OCI-LY7 (cell line): ENCODE measurements around the gene MGME1. TPM values are rescaled to one million over a fixed set of nuclear protein-coding genes. Genes with fewer than 3 reads are reported as not detected.
A peak's percentile ranks its signal among the peaks of the same experiment; 100 is the strongest.

Experiments
- BruUV-seq: library from RNA; stranded (reverse); fragments of 400-500 nt; replicated peaks from 2 replicates; lab custom pipeline; 2021; lab: Mats Ljungman, UMichigan
- CTCF ChIA-PET: fragments of 300-600 bp; sonication (Branson Sonifier 250); formaldehyde crosslinking; loops from one replicate; lab custom pipeline; 2022; ENCODE audit warnings: antibody characterized with exemption; ENCODE audit not compliant: unreplicated experiment; lab: Charles Lee
- POLR2A ChIA-PET: fragments of 300-600 bp; sonication (Branson Sonifier 250); formaldehyde crosslinking; loops from one replicate; lab custom pipeline; 2022; ENCODE audit warnings: antibody characterized with exemption; lab: Charles Lee
- DNase-seq: peaks from one replicate; pipeline ENCODE4 v3.0.0-alpha.2; 2015; ENCODE audit warnings: low spot score
- H2AFZ ChIP-seq: fragments of 200-600 bp; sonication (generic), shearing (Covaris generic); 2 replicates; pipeline ENCODE4 v1.6.1; 2014; ENCODE audit warnings: mild to moderate bottlenecking, antibody characterized with exemption, low read length, moderate library complexity
- H3K27ac ChIP-seq: fragments of 200-600 bp; sonication (generic); 2 replicates; pipeline ENCODE4 v1.5.1; 2014; ENCODE audit warnings: mixed run types, low read depth, mild to moderate bottlenecking, moderate library complexity, low read length, inconsistent platforms; ENCODE audit not compliant: poor library complexity, severe bottlenecking
- H3K36me3 ChIP-seq: fragments of 200-600 bp; sonication (generic); 2 replicates; pipeline ENCODE4 v1.6.1; 2014; ENCODE audit warnings: mild to moderate bottlenecking, antibody characterized with exemption, low read length, moderate library complexity, mixed read lengths; ENCODE audit not compliant: insufficient read depth
- H3K4me1 ChIP-seq: fragments of 200-600 bp; sonication (generic); 2 replicates; pipeline ENCODE4 v1.5.1; 2014; ENCODE audit warnings: mild to moderate bottlenecking, low read length; ENCODE audit not compliant: insufficient read depth, poor library complexity, severe bottlenecking
- H3K4me2 ChIP-seq: fragments of 200-600 bp; sonication (generic); 2 replicates; pipeline ENCODE4 v1.6.1; 2014; ENCODE audit warnings: mild to moderate bottlenecking, low read length
- H3K4me3 ChIP-seq: fragments of 200-600 bp; sonication (generic); 2 replicates; pipeline ENCODE4 v1.5.1; 2014; ENCODE audit warnings: mild to moderate bottlenecking, low read depth, low read length; ENCODE audit not compliant: poor library complexity, severe bottlenecking
- H3K79me2 ChIP-seq: fragments of 200-600 bp; sonication (generic); 2 replicates; pipeline ENCODE4 v1.6.1; 2016; ENCODE audit warnings: low read depth, mild to moderate bottlenecking, low read length, moderate library complexity, mixed read lengths; ENCODE audit not compliant: insufficient read depth
- H3K9me2 ChIP-seq: fragments of 200-600 bp; sonication (generic); 2 replicates; pipeline ENCODE4 v1.6.1; 2016; ENCODE audit warnings: mild to moderate bottlenecking, low read length, mixed read lengths; ENCODE audit not compliant: insufficient read depth
- H3K9me3 ChIP-seq: fragments of 200-600 bp; sonication (generic); 2 replicates; pipeline ENCODE4 v1.6.1; 2014; ENCODE audit warnings: mild to moderate bottlenecking, mixed run types, low read length, mixed read lengths
- H4K20me1 ChIP-seq: fragments of 200-600 bp; sonication (generic); 2 replicates; pipeline ENCODE4 v1.6.1; 2014; ENCODE audit warnings: mild to moderate bottlenecking, antibody characterized with exemption, low read length, moderate library complexity, mixed read lengths; ENCODE audit not compliant: insufficient read depth
- CTCF ChIP-seq: fragments of 200-600 bp; sonication (generic); conservative IDR thresholded peaks from 2 replicates; pipeline ENCODE4 v1.5.1; 2014; ENCODE audit warnings: mild to moderate bottlenecking, antibody characterized with exemption, low read length, moderate library complexity, mixed read lengths
- EZH2phosphoT487 ChIP-seq: fragments of 200-600 bp; sonication (generic); IDR thresholded peaks from 2 replicates; pipeline ENCODE4 v1.6.1; 2018; ENCODE audit warnings: low read depth, borderline replicate concordance, mild to moderate bottlenecking, mixed run types, antibody characterized with exemption, low read length, moderate library complexity, mixed read lengths
- intact Hi-C: fragments of 100-400 bp; cut with micrococcal nuclease; formaldehyde crosslinking; loops from one replicate; pipeline ENCODE4 v1.10.0; 2022; ENCODE audit not compliant: unreplicated experiment
- total RNA-seq, 2 experiments: library from RNA; depleted of rRNA in 1 of 2; stranded (reverse); fragments of >200 nt in 1 of 2; shearing (Covaris generic) in 1 of 2; gene quantifications; 2 replicates each; pipeline ENCODE4 v1.2.3, GENCODE V29; 2014 to 2022

Gene MGME1
- total RNA-seq, 2 experiments from 2014 or later: 46.6 to 80.1 TPM

- no peak for TF ChIP-seq EZH2phosphoT487
- no peak for TF ChIP-seq CTCF
- Histone ChIP-seq H3K9me3 (no peaks in the 10 kb centered on the region), H3K79me2 (peaks cover 96% of the 10 kb centered on the region), H3K9me2 (no peaks in the 10 kb centered on the region), H3K4me3 (peak overlapping the region; percentile 97), H3K36me3 (peaks cover 87% of the 10 kb centered on the region), H3K4me2 (peak overlapping the region; percentile 92), H3K27ac (peak overlapping the region; percentile 95), H4K20me1 (peaks cover 59% of the 10 kb centered on the region), H2AFZ (no peak overlapping the region), H3K4me1 (peaks cover 32% of the 10 kb centered on the region)
- ChIA-PET POLR2A (interaction anchor here (0.5 to 4.0 kb wide), 5 partner anchors 11 to 1816 kb away, joined by 3 to 47 read pairs (median 10); no protein-coding TSS in a partner anchor), CTCF (no interaction called here)
- intact Hi-C loops: loop anchor here (5.0 to 10.0 kb wide), 2 partner anchors 110 to 537 kb away; partner anchors contain the start of gene SEC23B
- peak; percentile 78 for DNase-seq
- TSS peak; percentile 59 for BruUV-seq
Measured at GRCh38 chr20:17967521-17968365, 1.1 kb upstream of the MGME1 start.

GRCh38 chr20:17969278-17969883 is 563 bp downstream of the MGME1 start:
- Histone ChIP-seq H3K9me2 (no peaks in the 10 kb centered on the region), H3K4me3 (peak overlapping the region; percentile 97), H3K79me2 (peaks cover 96% of the 10 kb centered on the region), H3K4me1 (peaks cover 25% of the 10 kb centered on the region), H3K4me2 (peak overlapping the region; percentile 94), H4K20me1 (peaks cover 43% of the 10 kb centered on the region), H2AFZ (peak overlapping the region; percentile 31; the same call in 1 of the 2 replicates), H3K27ac (peak overlapping the region; percentile 95), H3K36me3 (peaks cover 79% of the 10 kb centered on the region), H3K9me3 (no peaks in the 10 kb centered on the region)
- intact Hi-C loops: loop anchor here (5.0 to 10.0 kb wide), 2 partner anchors 112 to 535 kb away; partner anchors contain the start of gene SEC23B
- POLR2A ChIA-PET: interaction anchor here (0.7 to 3.9 kb wide), 6 partner anchors 10 to 25 kb away, joined by 3 to 28 read pairs (median 8); no protein-coding TSS in a partner anchor
- CTCF ChIA-PET: interaction anchor here (0.5 kb wide), 1 partner anchor 148 kb away, joined by 3 read pairs; no protein-coding TSS in a partner anchor
- TF ChIP-seq EZH2phosphoT487 (no peak), CTCF (no peak)
- peak; percentile 57 for DNase-seq
- no TSS peak for BruUV-seq
